GM12865 (cell line): Measurements from ENCODE around the gene DPP3.

Experiments used
- DNase-seq: peaks from one replicate; pipeline ENCODE4 v3.0.0; 2010; ENCODE audit warnings: low read depth
- H3K4me3 ChIP-seq: 2 replicates; pipeline ENCODE4 v1.5.1; 2011; ENCODE audit warnings: mild to moderate bottlenecking, low read depth, low read length, control low read depth
- TF ChIP-seq, protein P1 (sequence below): IDR thresholded peaks from 2 replicates; pipeline ENCODE4 v1.5.1; 2011; ENCODE audit warnings: low read length, control low read depth, low read depth, inconsistent platforms; ENCODE audit not compliant: insufficient read depth; ENCODE audit errors: missing control alignments

Gene DPP3

DNA sequence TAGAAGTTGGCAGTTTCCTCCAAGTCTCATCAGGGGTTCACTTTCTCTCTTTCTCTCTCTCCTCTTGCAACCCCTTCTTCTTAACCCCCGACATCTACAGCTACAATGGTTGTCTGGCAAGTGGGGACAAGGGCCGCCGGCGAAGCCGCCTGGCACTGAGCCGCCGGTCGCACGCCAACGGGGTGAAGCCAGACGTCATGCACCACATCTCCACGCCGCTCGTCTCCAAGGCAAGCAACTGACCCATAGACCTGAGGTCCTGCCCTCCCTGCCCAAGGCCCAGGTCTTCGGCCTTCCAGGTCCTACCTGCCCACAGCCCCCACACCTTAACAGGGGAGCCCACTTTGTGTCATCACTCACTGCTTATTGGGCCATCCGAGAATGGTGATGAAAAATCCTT is 9.1 kb upstream of the DPP3 start:
- no peak overlapping the region for H3K4me3 ChIP-seq
- no peak for DNase-seq
- TF ChIP-seq, protein P1, sequence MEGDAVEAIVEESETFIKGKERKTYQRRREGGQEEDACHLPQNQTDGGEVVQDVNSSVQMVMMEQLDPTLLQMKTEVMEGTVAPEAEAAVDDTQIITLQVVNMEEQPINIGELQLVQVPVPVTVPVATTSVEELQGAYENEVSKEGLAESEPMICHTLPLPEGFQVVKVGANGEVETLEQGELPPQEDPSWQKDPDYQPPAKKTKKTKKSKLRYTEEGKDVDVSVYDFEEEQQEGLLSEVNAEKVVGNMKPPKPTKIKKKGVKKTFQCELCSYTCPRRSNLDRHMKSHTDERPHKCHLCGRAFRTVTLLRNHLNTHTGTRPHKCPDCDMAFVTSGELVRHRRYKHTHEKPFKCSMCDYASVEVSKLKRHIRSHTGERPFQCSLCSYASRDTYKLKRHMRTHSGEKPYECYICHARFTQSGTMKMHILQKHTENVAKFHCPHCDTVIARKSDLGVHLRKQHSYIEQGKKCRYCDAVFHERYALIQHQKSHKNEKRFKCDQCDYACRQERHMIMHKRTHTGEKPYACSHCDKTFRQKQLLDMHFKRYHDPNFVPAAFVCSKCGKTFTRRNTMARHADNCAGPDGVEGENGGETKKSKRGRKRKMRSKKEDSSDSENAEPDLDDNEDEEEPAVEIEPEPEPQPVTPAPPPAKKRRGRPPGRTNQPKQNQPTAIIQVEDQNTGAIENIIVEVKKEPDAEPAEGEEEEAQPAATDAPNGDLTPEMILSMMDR: no peak

DNA sequence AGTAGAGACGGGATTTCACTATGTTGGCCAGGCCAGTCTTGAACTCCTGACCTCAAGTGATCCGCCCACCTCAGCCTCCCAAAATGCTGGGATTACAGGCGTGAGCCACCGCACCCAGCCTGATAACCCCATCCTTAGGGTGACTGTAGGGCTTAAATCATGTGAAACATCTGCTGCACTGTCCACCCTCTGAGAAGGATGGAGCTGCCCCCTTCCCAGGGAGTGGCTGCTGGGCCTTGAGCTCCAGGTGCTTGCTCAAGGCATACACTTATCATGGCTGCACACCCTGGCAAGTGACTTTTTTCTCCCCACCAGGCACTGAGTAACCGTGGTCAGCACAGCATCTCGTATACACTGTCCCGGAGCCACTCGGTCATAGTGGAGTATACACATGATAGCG is 8.2 kb upstream of the DPP3 start:
- H3K4me3 ChIP-seq: no peak overlapping the region
- TF ChIP-seq, protein P1: no peak
- no peak for DNase-seq

DNA sequence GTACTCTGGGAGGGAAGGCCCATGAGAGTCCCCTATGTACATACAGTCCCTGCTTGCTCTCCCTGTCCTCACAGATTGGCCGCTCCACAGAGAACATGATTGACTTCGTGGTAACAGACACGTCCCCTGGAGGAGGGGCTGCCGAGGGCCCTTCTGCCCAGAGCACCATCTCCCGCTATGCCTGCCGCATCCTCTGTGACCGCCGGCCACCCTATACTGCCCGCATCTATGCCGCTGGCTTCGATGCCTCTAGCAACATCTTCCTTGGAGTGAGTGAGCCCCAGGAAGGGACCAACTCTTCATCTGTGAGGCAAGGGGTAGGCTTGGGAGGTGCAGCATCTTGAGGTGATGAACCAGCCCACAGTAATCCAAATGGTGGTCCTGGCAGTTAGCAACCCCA is 7.1 kb upstream of the DPP3 start:
- H3K4me3 ChIP-seq: no peak overlapping the region
- DNase-seq: no peak
- TF ChIP-seq, protein P1: no peak

DNA sequence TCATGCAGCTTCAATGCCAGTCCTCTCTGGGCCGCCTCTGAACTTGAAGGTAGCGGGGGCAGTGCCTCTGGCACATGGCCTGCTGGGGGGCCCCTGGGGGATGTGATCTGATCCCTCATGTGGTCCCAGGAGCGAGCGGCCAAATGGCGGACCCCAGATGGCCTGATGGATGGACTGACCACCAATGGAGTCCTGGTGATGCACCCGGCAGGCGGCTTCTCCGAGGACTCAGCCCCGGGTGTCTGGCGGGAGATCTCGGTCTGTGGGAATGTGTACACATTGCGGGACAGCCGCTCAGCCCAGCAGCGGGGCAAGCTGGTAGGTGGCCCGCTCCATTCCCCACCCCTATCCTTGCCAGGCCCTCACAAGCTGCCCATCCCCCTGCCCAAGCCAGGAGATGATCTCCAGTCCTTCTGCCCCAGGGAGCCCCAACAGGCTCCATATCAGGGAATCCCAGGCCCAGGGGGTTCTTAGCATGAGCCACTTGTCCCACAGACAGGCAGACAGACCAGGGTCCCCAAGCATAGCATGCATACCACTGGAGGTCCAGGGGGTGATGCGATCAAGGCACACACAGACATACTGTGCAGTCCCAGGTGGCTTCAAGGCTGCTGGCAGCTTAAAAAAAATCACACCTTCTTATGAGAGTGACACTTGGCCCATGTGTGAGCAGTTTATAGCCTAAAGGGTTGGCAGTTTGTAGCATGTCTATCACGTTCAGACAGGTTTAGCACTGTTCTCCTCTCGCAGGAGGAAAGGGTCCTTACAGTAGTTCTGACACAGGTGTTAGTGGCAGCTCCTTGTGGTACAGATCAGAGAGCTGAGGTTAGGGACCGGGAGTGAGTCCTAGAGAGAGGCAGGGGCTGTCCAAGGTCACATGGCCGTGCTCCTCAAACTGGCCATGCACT is 6.4 kb upstream of the DPP3 start:
- TF ChIP-seq, protein P1: no peak
- no peak for DNase-seq
- H3K4me3 ChIP-seq: no peak overlapping the region

DNA sequence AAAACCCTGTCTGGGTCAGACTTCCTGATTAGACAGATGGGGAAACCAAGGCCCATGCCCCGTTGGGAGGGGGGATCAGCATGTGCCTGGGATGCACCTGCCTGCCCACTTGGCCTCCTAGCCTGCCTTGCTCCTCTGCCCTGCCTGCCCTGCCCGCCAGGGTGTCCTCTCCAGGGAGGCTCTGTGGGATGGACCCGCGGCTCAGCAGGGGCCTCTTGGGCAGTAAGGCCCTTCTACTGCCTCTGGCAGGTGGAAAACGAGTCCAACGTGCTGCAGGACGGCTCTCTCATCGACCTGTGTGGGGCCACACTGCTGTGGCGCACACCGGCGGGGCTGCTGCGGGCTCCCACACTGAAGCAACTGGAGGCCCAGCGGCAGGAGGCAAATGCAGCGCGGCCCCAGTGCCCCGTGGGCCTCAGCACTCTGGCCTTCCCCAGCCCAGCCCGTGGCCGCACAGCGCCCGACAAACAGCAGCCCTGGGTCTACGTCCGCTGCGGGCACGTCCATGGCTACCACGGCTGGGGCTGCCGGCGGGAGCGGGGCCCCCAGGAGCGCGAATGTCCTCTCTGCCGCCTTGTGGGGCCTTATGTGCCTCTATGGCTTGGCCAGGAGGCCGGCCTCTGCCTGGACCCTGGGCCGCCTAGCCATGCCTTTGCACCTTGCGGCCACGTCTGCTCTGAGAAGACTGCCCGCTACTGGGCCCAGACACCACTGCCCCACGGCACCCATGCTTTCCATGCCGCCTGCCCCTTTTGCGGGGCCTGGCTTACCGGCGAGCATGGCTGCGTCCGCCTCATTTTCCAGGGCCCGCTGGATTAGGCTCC is 4.7 kb upstream of the DPP3 start:
- TF ChIP-seq, protein P1: no peak
- H3K4me3 ChIP-seq: no peak overlapping the region
- DNase-seq: no peak

DNA sequence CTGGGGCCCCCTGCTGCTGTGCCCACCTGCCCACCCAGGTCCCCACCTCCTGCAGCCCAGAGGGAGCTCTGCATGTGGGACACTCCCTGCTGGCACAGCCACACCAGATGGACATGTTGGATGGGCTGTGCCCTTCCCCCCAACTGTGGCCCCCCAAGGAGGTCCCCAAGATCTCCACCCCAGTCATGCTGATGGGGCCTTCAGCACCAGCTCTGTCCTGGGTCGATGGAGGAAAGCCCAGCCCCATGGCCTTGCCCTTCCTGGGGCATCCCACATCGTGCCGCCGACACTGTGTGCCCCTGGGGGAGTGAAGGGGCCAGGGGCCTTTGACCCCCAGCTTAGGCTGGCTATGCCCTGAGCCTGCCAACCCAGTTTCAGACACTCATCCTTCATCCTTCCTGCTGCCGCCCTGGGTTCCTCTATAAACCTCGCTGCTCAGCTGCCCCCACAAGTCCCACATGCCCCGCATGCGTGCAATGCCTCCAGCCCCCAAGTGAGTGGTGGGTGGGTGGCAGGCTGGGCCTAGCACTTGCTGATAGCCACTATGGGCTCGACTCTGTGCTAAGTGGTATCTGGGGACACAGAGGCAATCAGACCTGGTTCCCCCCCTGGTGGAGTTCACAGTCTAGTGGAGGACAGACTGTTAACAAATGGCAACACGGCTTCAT is 3.9 kb upstream of the DPP3 start:
- TF ChIP-seq, protein P1: no peak
- DNase-seq: no peak
- H3K4me3 ChIP-seq: no peak overlapping the region
